Measurements from ENCODE around the gene C1orf232.

DNA sequence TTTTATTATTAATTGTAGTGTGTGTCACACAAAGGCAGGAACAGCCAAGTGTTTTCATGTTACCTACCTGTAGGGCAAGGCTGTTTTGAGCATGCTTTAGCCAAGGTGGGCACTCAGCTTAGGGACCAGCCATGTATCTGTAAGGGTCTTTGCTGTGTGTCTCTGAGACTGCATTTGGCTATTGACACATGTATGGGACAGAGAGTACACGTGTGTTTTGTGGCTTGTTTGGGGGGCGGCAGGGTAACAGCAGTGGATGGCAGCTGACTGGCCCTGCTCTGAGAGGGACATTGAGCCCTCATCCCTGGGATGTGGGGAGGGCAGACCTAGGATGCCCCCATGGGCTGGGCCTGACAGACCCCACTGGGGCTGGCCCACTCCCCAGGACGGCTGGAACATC lies 28.5 kb upstream of the C1orf232 start:
- no peak for TF ChIP-seq YY1 (IDR thresholded peaks at IDR 0.05; ENCODE audit: insufficient read depth, insufficient read length)
- TF ChIP-seq ZNF274 (IDR thresholded peaks at IDR 0.05; ENCODE audit: low read depth, low read length) = no peak
